Mucosa of rectum (tissue), 2 donors: ENCODE data around the gene EPHA8.

Source experiments
- H3K27ac ChIP-seq, 2 donors: one replicate each; pipeline ENCODE4 v1.7.0; 2013; ENCODE audit warnings: inconsistent platforms in 2 of 2, low read depth in 2 of 2, low read length in 2 of 2
- H3K27me3 ChIP-seq, 2 donors: one replicate each; pipeline ENCODE4 v1.7.0; 2013; ENCODE audit warnings: low read length in 2 of 2; ENCODE audit not compliant: control insufficient read depth in 2 of 2, insufficient read depth in 2 of 2
- H3K36me3 ChIP-seq, 2 donors: one replicate each; pipeline ENCODE4 v1.7.0; 2013; ENCODE audit warnings: low read length in 2 of 2; ENCODE audit not compliant: control insufficient read depth in 2 of 2, insufficient read depth in 2 of 2
- H3K4me1 ChIP-seq, 2 donors: one replicate each; pipeline ENCODE4 v1.7.0; 2013; ENCODE audit warnings: low read length in 2 of 2, mild to moderate bottlenecking in 1 of 2; ENCODE audit not compliant: control insufficient read depth in 2 of 2, insufficient read depth in 2 of 2
- H3K4me3 ChIP-seq, 2 donors: one replicate each; pipeline ENCODE4 v1.7.0; 2013; ENCODE audit warnings: low read length in 2 of 2
- H3K9ac ChIP-seq, 2 donors: one replicate each; pipeline ENCODE4 v1.7.0; 2013; ENCODE audit warnings: low read length in 2 of 2, low read depth in 1 of 2, mild to moderate bottlenecking in 1 of 2
- H3K9me3 ChIP-seq, 2 donors: one replicate each; pipeline ENCODE4 v1.7.0; 2013; ENCODE audit warnings: low read length in 2 of 2; ENCODE audit not compliant: control insufficient read depth in 2 of 2
- donor health status: healthy.
- donor health status: Normal muscosa, but diverticular disease.

EPHA8 gene

GRCh38 chr1:22563671-22564602 is 648 bp downstream of the EPHA8 start:
- no peaks in the 10 kb centered on the region for H3K36me3 ChIP-seq
- no peak overlapping the region for H3K27ac ChIP-seq
- no peaks in the 10 kb centered on the region for H3K9me3 ChIP-seq
- peaks cover 43 to 57% of the 10 kb centered on the region in 2 donors for H3K27me3 ChIP-seq
- no peak overlapping the region for H3K4me3 ChIP-seq
- H3K4me1 ChIP-seq = no peaks in the 10 kb centered on the region
- H3K9ac ChIP-seq = no peak overlapping the region

- Histone ChIP-seq H3K36me3 (no peaks in the 10 kb centered on the region), H3K27ac (no peak overlapping the region), H3K9me3 (no peaks in the 10 kb centered on the region), H3K4me1 (no peaks in the 10 kb centered on the region), H3K27me3 (peaks cover 36 to 50% of the 10 kb centered on the region in 2 donors), H3K9ac (no peak overlapping the region), H3K4me3 (no peak overlapping the region)
These were observed 2.9 kb downstream of the EPHA8 start for GRCh38 chr1:22566161-22566560.

GRCh38 chr1:22567197-22567596 is 3.9 kb downstream of the EPHA8 start:
- Histone ChIP-seq H3K36me3 (no peaks in the 10 kb centered on the region), H3K4me1 (no peaks in the 10 kb centered on the region), H3K27ac (no peak overlapping the region), H3K4me3 (no peak overlapping the region), H3K9ac (no peak overlapping the region), H3K27me3 (peaks cover 32 to 44% of the 10 kb centered on the region in 2 donors), H3K9me3 (no peaks in the 10 kb centered on the region)

GRCh38 chr1:22567994-22568393 is 4.7 kb downstream of the EPHA8 start:
- H3K36me3 ChIP-seq = no peaks in the 10 kb centered on the region
- no peaks in the 10 kb centered on the region for H3K4me1 ChIP-seq
- no peak overlapping the region for H3K9ac ChIP-seq
- H3K9me3 ChIP-seq = no peaks in the 10 kb centered on the region
- no peak overlapping the region for H3K4me3 ChIP-seq
- no peak overlapping the region for H3K27ac ChIP-seq
- peaks cover 24 to 36% of the 10 kb centered on the region in 2 donors for H3K27me3 ChIP-seq

- Histone ChIP-seq H3K4me1 (no peaks in the 10 kb centered on the region), H3K36me3 (no peaks in the 10 kb centered on the region), H3K27me3 (peaks cover 21 to 28% of the 10 kb centered on the region in 2 donors), H3K27ac (no peak overlapping the region), H3K9ac (no peak overlapping the region), H3K9me3 (no peaks in the 10 kb centered on the region), H3K4me3 (no peak overlapping the region)
These were observed 6.0 kb downstream of the EPHA8 start for GRCh38 chr1:22569269-22569668.

GRCh38 chr1:22570140-22570909 is 7.0 kb downstream of the EPHA8 start:
- Histone ChIP-seq H3K4me3 (no peak overlapping the region), H3K27me3 (peaks cover 14 to 19% of the 10 kb centered on the region in 2 donors), H3K9me3 (no peaks in the 10 kb centered on the region), H3K36me3 (no peaks in the 10 kb centered on the region), H3K27ac (no peak overlapping the region), H3K4me1 (no peaks in the 10 kb centered on the region), H3K9ac (no peak overlapping the region)

- Histone ChIP-seq H3K9ac (no peak overlapping the region), H3K27me3 (peaks cover 5% of the 10 kb centered on the region in 2 donors), H3K27ac (no peak overlapping the region), H3K4me1 (no peaks in the 10 kb centered on the region), H3K4me3 (no peak overlapping the region), H3K36me3 (no peaks in the 10 kb centered on the region), H3K9me3 (peaks cover 0 to under 1% of the 10 kb centered on the region in 2 donors)
These were observed 9.5 kb downstream of the EPHA8 start for GRCh38 chr1:22572818-22573217.

- Histone ChIP-seq H3K9ac (no peak overlapping the region), H3K36me3 (no peaks in the 10 kb centered on the region), H3K27ac (no peak overlapping the region), H3K27me3 (peaks cover 5% of the 10 kb centered on the region in 2 donors), H3K4me3 (no peak overlapping the region), H3K9me3 (peaks cover 0 to 3% of the 10 kb centered on the region in 2 donors), H3K4me1 (no peaks in the 10 kb centered on the region)
These were observed 9.9 kb downstream of the EPHA8 start for GRCh38 chr1:22573237-22573636.

- Histone ChIP-seq H3K36me3 (no peaks in the 10 kb centered on the region), H3K27me3 (peaks cover 0 to 4% of the 10 kb centered on the region in 2 donors), H3K9ac (no peak overlapping the region)
These were observed 12.4 kb downstream of the EPHA8 start for GRCh38 chr1:22575532-22576149.

GRCh38 chr1:22576150-22576544 is 12.9 kb downstream of the EPHA8 start:
- Histone ChIP-seq H3K36me3 (no peaks in the 10 kb centered on the region), H3K27me3 (peaks cover 0 to 4% of the 10 kb centered on the region in 2 donors), H3K9ac (no peak overlapping the region), H3K9me3 (peaks cover 0 to 3% of the 10 kb centered on the region in 2 donors), H3K4me1 (no peaks in the 10 kb centered on the region), H3K4me3 (no peak overlapping the region), H3K27ac (no peak overlapping the region)

More at GRCh38 chr1:22575532-22576149, 12.4 kb downstream of the EPHA8 start:
- Histone ChIP-seq H3K4me3 (no peak overlapping the region), H3K9me3 (peaks cover 0 to 3% of the 10 kb centered on the region in 2 donors), H3K27ac (no peak overlapping the region), H3K4me1 (no peaks in the 10 kb centered on the region)
